Ammon's horn (tissue), 1 donor: Measurements from ENCODE around the gene TOE1.
"Not testable (repeated sequence)": the region's sequence is repeated elsewhere in the genome, so short reads cannot be mapped to it uniquely, and the experiment has no call there.

Experiments used
- DNase-seq: peaks from one replicate; pipeline ENCODE4 v3.0.0-alpha.2; 2016; ENCODE audit warnings: low spot score

TOE1 gene

DNA sequence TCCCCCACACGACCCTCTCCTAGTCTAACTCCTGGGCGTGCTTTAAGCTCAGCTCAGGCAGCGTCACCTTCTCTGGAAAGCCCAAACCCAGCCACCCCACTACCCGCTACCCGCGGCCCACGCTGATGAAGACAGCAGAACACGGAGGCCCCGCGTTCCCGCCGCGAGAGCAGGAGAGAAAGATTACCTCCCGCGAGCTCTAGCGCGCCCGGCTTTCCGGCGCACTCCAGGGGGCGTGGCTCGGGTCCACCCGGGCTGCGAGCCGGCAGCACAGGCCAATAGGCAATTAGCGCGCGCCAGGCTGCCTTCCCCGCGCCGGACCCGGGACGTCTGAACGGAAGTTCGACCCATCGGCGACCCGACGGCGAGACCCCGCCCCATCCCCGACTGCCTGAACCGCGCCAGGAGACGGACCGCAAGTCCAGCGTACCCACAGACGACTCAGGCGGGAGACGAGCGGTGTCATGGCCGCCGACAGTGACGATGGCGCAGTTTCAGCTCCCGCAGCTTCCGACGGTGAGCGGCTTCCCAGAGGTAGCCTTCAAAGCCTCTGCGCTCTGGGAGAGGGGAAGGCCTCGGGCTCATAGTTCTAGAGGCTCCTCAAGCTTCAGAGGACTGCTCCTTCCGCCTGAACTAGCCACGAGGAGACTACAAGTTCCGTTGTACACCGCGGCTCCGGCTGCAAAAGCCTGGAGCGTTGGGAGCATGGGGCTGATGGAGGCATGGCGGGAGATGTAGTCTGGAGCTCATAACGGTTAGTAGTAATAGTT is at the start of gene TOE1, which contains the start of gene MUTYH:
TSS of gene TOE1 (plus strand) at position 382 of the 770 bp plus-strand sequence. CDS start at position 465, 83 bp downstream.
TSS of gene MUTYH (minus strand) at position 652 of the 770 bp plus-strand sequence. CDS start 5,935 bp downstream, outside the sequence.
- peak; percentile 94 for DNase-seq

DNA sequence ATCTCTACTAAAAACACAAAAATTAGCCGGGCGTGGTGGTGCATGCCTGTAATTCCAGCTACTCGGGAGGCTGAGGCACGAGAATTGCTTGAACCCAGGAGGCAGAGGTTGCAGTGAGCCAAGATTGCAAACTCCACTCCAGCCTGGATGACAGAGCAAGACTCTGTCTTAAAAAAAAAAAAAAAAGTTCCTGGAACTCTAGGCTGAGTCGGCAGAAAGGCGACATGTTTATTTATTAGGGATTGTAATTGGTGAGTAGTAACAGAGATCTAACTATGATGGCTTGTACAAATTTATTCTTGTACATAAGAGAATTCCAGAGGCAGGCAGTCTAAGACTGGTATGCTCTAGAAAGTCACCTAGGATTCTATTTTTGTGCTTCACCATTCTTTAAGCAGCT is 49.0 kb upstream of the TOE1 start:
- DNase-seq = not testable (repeated sequence)

DNA sequence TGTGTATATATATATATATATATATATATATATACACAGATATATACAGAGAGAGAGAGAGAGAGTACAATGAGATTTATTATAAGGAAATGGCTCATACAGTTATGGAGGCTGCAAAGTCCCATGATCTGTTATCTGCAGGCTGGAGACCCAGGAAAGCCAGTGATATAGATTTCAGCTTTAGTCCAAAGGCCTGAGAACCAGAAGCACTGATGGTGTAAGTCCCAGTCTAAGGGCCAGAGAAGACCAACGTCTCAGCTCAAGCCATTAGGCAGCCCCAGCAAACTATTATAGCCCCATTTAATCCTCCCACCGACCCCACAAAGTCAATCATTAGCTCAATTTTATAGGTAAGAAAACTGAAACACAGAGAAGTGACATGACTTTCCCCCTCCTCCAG is 48.3 kb upstream of the TOE1 start:
- no peak for DNase-seq

DNA sequence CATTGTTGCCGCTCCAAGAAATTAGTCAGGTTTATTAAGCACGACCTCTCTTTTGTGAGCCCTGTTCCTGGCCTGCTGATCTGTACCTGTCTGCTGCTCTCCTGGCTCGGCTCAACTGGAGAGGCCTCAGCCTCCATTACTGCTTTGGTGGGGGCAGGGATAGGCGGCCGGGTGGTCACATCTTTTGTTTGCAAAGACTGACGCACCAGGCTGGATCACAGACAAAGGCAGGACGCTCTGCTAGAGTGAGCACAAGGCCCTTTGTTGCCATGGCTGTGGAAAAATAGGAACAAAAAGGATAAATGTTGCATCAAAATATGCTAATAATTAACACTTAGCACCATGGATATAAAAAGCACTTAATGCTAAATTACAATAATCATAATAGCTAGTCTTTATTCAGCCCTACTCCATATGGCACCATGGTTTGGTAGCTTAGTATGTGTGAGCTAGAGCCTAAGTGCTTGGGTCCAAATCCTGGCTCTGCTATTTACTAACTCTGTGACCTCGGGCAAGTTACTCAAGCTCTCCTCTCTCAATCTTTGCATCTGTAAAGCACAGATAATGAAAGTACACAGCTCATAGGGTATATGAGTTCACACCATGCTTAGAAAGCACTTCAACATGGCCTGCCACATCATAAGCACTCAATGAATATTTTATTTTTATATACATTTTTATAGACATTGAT is 42.2 kb upstream of the TOE1 start:
- peak; percentile 41 for DNase-seq

DNA sequence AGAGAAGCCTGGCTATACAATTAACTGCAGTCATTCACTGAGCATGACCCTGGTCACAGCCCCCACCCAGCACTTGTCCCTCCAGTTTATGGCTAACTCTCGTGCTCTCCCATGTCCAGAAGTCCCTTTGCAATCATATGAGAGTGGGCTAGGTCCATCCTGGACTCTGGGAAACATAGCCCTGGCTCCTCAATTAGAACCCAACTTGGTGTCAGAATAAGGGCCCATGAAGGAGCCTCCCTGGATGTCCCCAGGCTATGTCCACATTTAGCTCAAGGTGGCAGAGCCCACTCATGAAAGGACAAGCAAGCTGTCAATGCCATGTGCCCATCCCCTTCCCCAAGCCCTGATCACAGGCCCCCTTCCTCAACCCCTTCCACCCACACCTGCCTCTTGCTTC is 40.7 kb upstream of the TOE1 start:
- DNase-seq = no peak

DNA sequence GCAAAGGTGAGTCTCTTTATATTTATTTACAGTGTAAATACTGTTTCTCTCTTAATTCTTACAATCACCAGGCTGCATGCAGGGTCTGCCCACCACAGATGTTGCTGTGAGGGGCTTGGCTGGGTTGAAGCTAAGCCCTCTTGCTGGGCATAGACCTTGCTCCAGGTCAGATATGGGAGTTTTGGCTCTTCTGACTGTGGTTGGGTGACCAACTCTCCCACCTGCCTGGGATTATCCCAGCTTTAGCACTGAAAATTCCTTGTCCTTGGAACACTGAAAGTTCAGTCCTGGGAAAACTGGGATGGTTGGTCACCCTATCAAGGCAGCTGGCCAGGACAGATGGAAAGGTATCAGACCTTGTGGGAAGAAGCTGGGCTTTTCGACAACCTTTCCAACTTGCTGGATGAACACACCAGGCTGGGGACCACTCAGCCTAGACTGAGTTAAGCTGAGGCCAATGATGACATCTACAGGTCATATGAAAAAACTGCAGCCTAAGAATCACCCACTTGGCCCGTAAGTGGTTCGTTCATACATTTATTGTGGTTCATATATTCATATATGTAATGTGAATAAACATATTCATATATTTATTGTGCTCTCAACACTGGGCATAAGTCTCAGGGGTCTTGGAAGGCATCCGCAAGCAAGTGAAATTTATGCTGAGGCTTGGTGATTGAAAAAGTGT is 39.8 kb upstream of the TOE1 start:
- DNase-seq = peak; percentile 88

DNA sequence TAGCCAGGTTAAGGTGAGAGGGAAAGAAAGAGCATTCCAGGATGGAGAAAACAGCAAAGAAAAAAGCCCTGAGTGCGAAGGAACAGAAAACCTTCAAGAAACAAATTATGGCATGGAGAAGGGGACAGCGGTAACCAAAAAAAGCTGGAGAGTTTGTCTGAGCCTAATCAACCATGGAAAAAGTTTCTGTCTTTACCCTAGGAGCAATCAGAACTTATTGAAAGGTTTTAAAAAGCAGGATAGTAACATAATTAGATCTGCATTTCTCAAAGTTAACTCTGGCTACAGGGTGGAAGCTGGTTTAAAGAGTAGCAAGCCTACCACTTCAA is 39.3 kb upstream of the TOE1 start:
- no peak for DNase-seq

DNA sequence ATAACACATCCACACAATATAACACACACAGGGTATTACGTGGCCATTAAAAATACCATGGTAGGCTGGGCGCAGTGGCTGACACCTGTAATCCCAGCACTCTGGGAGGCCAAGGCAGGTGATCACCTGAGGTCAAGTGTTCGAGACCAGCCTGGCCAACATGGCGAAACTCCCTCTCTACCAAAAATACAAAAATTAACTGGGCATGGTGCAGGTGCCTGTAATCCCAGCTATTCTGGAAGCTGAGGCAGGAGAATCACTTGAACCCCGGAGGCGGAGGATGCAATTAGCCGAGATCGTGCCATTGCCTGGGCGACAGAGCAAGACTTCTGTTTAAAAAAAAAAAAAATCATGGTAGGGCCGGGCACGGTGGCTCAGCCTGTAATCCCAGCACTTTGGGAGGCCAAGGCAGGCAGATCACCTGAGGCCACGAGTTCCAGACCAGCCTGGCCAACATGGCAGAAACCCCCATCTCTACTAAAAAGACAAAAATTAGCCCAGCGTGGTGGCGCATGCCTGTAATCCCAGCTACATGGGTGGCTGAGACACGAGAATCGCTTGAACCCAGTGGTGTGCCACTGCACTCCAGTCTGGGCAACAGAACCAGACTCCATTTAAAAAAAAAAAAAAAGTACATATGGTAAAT is 37.3 kb upstream of the TOE1 start:
- DNase-seq = no peak

DNA sequence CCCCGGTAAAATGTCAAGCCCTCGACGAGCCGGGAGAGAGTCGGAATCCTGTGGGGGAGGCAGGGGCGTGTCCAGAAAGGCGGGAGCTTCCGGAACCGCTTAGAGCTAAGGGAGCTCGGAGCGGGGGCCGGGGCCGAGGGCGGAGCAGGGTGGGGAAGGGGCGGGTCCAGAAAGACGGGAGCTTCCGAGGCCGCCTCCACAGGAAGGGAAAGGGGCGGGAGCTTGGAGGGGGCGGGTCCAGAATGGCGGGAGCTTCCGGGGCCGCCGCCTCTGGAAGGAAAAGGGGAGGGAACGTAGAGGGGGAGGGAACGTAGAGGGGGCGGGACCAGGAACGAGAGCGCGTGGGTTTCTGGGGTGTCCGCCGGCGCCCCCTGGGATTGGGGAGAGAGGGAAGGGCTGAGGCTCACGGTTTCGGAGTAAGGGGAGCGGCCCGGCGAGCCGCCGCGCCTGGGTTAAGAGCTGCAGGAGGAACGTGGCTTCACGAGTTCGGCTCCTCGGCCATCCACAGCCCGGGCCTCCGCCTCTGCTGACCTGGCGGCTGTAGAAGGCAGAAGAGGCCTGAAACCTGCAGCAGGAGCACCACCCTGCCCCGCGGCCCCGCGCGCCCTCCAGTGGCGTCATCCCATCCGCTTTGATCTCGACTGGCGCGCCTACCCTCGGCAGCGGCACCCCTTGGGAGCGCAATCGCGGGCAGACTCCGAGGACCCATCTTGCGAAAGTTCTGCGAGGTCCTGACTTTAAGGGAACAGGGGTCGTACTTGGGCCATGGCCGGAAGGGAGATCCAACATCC is 36.3 kb upstream of the TOE1 start:
- DNase-seq = peak; percentile 98

DNA sequence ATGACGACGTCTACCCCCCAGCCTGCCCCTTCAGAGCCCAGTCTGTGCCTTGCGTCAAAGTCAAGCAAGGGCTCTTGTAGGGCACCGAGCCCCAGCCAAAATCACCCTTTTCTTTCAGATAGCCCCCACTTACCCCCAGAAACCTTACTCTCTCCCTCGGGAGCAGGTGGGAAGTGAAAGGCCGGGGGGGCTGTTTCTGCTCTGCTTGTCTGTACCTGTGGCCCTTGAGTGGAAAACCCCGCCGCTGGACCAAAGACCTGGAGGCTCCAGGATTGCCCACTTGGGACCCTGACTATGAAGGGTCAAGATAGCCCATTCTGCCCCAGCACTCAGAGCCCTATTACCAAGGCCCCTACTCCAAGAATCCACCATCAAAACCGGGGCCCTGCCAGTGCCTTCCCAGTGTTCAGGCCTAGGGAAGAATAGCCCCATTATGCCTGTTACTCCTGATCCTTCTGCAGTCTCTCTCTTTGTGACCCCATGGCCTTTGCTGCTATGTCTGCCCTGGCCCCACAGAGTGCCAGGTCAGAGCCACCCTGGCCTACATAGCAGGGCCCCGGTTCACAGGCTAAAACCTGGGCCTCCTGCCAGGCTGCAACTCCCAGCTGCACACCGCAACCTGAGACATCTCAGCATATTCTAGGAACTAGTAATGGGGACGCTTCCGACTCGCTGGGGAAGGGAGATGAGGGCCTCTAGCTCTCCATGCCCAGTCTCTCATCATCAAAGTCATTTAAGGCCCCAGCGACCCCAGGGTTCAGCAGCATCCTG is 35.5 kb upstream of the TOE1 start:
- no peak for DNase-seq

DNA sequence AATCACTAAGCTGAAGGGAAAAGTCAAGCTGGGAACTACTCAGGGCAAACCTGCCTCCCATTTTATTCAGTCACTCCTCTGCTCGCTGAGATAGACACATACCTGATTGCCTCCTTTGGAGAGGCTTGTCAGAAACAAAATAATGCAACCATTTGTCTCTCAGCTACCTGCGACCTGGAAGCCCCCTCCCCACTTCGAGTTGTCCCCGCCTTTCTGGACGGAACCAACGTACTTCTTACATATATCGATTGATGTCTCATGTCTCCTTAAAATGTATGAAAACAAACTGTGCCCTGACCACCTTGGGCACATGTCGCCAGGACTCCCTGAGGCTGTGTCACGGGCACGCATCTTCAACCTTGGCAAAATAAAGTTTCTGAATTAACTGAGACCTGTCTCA is 34.7 kb upstream of the TOE1 start:
- DNase-seq = no peak

DNA sequence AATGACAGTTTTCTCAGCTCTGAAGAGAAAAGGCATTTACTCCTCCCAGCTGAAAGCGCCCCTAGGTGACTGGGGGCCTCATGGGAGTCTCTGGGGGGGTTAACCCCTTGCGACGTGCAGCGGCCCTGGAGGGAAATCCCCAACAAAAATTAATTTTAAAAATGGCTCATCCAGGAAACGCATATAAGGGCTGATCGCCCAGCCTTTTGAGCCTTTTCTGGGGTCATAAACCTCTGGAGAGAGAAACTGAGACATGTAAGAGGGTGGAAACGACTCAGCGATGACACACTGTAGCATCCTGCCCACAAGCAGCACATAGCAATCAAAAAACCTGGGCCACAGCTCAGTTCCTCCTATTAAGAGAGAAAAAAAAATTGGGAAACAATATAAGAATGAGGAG is 33.7 kb upstream of the TOE1 start:
- no peak for DNase-seq

DNA sequence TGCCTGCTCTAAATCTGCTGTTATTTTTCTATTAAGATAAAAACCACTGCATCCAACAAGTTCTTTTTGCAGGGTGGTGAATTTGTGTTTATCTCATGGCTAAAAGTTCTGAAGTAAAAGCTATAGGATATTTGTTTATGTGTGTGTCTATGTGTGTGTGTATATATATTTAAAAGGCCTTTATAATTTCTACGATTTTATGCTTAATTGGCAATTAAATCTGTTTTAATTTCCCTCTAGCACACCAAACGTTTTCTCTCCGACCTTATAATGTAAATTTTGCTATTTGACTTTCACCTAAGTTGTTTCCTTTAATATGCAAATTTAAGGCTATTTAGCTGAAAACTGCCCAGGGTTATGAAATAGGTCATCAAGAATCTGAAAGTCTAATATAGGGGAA is 33.1 kb upstream of the TOE1 start:
- no peak for DNase-seq

DNA sequence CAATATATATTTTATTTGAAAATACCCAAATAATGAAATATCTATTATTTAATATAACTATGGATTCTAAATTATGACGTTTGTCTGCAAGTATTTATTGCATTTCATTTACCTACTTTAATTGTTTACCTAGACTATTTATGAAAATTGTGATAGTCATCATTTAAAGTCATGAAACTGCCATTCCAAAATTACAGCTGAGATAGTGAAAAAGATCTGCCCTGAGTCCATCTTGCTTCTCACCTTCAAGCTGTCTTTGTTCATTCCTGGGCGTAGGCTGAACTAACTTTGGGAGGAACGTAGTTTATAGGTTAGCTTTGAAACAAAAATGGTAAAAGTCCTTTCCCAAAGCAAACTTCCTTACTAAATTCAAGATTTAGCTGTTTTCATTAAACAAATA is 25.7 kb upstream of the TOE1 start:
- no peak for DNase-seq

DNA sequence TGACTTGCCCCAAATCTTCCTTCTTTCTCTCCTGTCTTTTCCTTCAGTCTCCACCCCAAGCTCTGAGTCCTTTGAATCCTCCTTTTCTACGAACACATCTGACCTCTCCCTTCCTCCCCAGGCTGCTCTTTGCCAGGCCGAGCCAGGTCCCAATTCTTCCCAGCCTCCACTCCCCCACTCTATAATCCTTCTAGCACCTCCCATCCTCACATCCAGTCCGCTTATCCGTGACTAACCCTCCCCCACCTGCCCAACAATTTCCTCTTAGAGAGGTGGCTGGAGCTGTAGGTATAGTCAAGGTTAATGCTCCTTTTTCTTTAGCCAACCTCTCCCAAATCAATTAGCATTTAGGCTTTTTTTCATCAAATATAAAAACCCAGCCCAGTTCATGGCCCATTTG is 22.8 kb upstream of the TOE1 start:
- DNase-seq = no peak

DNA sequence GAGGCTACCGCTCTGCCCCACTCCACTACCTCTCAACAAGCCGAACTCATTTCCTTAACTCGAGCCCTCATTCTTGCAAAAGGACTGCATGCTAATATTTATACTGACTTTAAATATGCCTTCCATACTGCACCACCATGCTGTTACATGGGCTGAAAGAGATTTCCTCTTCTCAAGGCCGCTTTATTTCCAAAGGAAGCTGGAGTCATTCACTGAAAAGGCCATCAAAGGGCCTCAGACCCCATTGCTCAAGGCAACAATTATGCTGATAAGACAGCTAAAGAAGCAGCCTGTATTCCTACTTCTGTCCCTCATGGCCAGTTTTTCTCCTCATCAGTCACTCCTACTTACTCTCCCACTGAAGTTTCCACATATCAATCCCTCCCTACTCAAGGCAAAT is 20.2 kb upstream of the TOE1 start:
- no peak for DNase-seq

DNA sequence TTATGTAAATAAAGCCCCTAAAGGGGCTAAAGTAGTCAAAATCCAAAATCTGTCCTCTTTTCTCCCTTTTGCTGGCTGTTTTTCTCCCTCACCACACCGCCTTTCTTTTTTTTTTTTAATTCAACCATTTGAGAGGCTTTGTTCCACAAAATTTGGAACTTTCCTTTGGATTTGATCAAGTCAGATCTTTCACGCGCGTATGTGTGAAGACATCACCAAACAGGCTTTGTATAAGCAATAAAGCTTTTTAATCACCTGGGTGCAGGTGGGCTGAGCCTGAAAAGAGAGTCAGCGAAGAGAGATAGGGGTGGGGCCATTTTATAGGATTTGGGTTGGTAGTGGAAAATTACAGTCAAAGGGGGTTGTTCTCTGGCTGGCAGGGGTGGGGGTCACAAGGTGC is 18.5 kb upstream of the TOE1 start:
- no peak for DNase-seq

DNA sequence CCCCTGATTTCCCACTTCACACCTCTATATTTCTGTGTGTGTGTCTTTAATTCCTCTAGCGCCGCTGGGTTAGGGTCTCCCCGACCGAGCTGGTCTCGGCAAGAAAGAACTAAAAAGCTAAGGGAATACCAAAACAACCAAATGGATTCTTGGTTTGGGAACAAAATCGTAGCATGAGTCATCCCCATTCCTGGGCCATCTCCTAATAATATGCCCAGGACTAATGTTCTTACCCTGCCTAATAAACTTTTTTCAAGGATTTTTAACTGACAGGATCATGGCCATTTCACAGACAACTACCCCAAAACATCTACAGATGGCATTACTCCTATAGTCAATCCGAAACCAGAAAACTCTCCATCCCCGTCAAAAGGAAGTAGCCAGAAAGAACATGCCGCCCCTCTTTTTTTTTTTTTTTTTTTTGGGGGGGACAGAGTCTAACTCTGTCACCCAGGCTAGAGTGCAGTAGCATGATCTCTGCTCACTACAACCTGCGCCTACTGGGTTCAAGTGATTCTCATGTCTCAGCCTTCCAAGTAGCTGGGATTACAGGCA is 17.4 kb upstream of the TOE1 start:
- DNase-seq = no peak

DNA sequence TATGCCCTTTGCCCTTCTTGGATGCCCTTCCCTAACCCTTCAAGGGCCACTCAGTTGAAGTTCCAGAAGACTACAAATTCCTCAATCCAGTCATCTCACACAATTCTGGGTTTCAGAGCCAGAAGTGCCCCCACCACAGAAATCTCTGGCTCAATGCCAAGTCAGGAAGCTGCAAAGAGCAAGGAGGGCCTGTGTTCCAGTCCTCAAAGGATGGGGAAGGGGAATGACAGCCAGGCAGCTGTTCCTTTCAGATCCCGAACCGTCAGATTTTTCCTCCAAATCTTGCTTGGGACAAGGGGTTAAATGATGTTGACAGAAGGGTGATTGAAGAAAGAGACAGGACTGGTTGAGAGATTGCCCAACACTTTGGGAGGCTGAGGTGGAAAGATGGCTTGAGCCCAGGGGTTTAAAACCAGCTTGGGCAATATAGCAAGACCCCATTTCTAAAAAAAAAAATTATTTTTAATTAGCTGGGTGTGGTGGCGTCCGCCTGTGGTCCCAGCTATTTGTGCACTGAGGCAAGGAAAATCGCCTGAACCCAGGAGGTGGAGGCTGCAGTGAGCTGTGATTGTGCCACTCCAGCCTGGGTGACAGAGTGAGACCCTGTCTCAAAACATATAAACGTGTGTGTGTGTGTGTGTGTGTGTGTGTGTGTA is 14.0 kb upstream of the TOE1 start:
- DNase-seq = no peak
